HepG2 (cell line): ENCODE data around the gene RAPSN. TPM values are rescaled to one million over a fixed set of nuclear protein-coding genes. Genes with fewer than 3 reads are reported as not detected.

Source experiments
- ATAC-seq: fragments of 200-7000 bp; cut with Tn5 transposase; 3 replicates; pipeline ENCODE4 v1.9.1; 2020; ENCODE audit warnings: mild to moderate bottlenecking, moderate library complexity
- BruUV-seq: library from RNA; stranded (reverse); fragments of 400-500 nt; replicated peaks from 2 replicates; lab custom pipeline; 2021; lab: Mats Ljungman, UMichigan
- CTCF ChIA-PET: fragments of 300-600 bp; formaldehyde crosslinking; extraction: SDS; loops from one replicate; lab custom pipeline; 2021; ENCODE audit warnings: low total read pairs, inconsistent platforms, low intra/inter-chr PET ratio; lab: Yijun Ruan, JAX
- POLR2A ChIA-PET: fragments of 350-600 bp; sonication (Branson Sonifier 250); formaldehyde crosslinking; loops from one replicate; lab custom pipeline; 2020; ENCODE audit warnings: antibody characterized with exemption, inconsistent platforms; lab: Yijun Ruan, JAX
- DNase-seq: peaks from one replicate; pipeline ENCODE4 v3.0.0-alpha.2; 2015; ENCODE audit warnings: low spot score
- FAIRE-seq: peaks from 3 replicates; lab custom pipeline; 2011; peaks lifted over from hg19 to GRCh38; lab: Jason Lieb, UNC
- H2AFZ ChIP-seq: one replicate; pipeline ENCODE4 v1.6.1; 2011; ENCODE audit warnings: low read length, inconsistent platforms
- H3K27ac ChIP-seq: fragments of 300-600 bp; 3 replicates; pipeline ENCODE4 v1.8.0; 2011; ENCODE audit warnings: mixed run types, mild to moderate bottlenecking, mixed read lengths, low read length, inconsistent platforms; ENCODE audit not compliant: insufficient read depth; ENCODE audit errors: extremely low read length
- H3K27me3 ChIP-seq, 2 experiments: fragments of 200-600 bp in 1 of 2; 2 replicates in 1 of 2; 3 replicates in 1 of 2; pipeline versions ENCODE4 v1.6.0 to v1.8.0; 2011; ENCODE audit warnings: low read length in 2 of 2, mild to moderate bottlenecking in 2 of 2, moderate library complexity in 2 of 2, inconsistent platforms in 1 of 2; ENCODE audit not compliant: insufficient read depth in 2 of 2, control insufficient read depth in 1 of 2
- H3K36me3 ChIP-seq, 2 experiments: fragments of 200-600 bp in 1 of 2; replicated peaks in 1 of 2; 2 replicates in 1 of 2; 3 replicates in 1 of 2; pipeline versions ENCODE4 v1.5.1 to v1.8.0; 2011; ENCODE audit warnings: low read length in 2 of 2, inconsistent platforms in 1 of 2; ENCODE audit not compliant: insufficient read depth in 2 of 2, control insufficient read depth in 1 of 2
- H3K4me1 ChIP-seq: 2 replicates; pipeline ENCODE4 v1.5.1; 2012; ENCODE audit warnings: low read length, inconsistent platforms; ENCODE audit not compliant: insufficient read depth
- H3K4me2 ChIP-seq: 2 replicates; pipeline ENCODE4 v1.6.0; 2011; ENCODE audit warnings: low read depth, low read length, inconsistent platforms
- H3K4me3 ChIP-seq, 3 experiments: fragments of 200-600 bp in 1 of 3; sonication (generic), shearing (Covaris generic) in 1 of 3; replicated peaks in 1 of 3; 2 replicates each; pipeline ENCODE4 v1.5.1; 2011 to 2016; ENCODE audit warnings: low read length in 3 of 3, inconsistent platforms in 2 of 3, low read depth in 2 of 3, mild to moderate bottlenecking in 2 of 3, control low read depth in 1 of 3, mixed read lengths in 1 of 3; ENCODE audit not compliant: insufficient read depth in 1 of 3
- H3K79me2 ChIP-seq: one replicate; pipeline ENCODE4 v1.6.1; 2011; ENCODE audit warnings: low read length, inconsistent platforms; ENCODE audit not compliant: insufficient read depth
- H3K9ac ChIP-seq: 2 replicates; pipeline ENCODE4 v1.6.0; 2011; ENCODE audit warnings: mild to moderate bottlenecking, low read depth, low read length, inconsistent platforms; ENCODE audit not compliant: insufficient read depth
- H3K9me3 ChIP-seq: 2 replicates; pipeline ENCODE4 v1.5.1; 2012; ENCODE audit warnings: mild to moderate bottlenecking, low read length
- H4K20me1 ChIP-seq: 2 replicates; pipeline ENCODE4 v1.6.0; 2011; ENCODE audit warnings: inconsistent platforms, mild to moderate bottlenecking, low read length, moderate library complexity; ENCODE audit not compliant: insufficient read depth
- CENPX ChIP-seq: sonication (generic); formaldehyde crosslinking; IDR thresholded peaks from 2 replicates; pipeline ENCODE4 v1.9.0; 2021; ENCODE audit warnings: mild to moderate bottlenecking, missing genetic modification reagents, moderate library complexity
- GABPB1 ChIP-seq: IDR thresholded peaks from 2 replicates; pipeline ENCODE4 v1.6.1; 2016; ENCODE audit warnings: mild to moderate bottlenecking, missing genetic modification reagents, moderate library complexity, missing compliant biosample characterization
- KDM5B ChIP-seq: sonication (generic); formaldehyde crosslinking; IDR thresholded peaks from 2 replicates; pipeline ENCODE4 v1.4.0; 2020; ENCODE audit warnings: missing genetic modification reagents, mild to moderate bottlenecking, borderline replicate concordance
- KMT2B ChIP-seq: IDR thresholded peaks from 2 replicates; pipeline ENCODE4 v1.6.1; 2016; ENCODE audit warnings: missing genetic modification reagents, missing compliant biosample characterization
- MIER2 ChIP-seq: IDR thresholded peaks from 2 replicates; pipeline ENCODE4 v1.6.1; 2016; ENCODE audit warnings: missing biosample characterization, missing genetic modification reagents
- ONECUT2 ChIP-seq: sonication (generic); formaldehyde crosslinking; IDR thresholded peaks from 2 replicates; pipeline ENCODE4 v1.4.0; 2020; ENCODE audit warnings: missing genetic modification reagents
- POLR2AphosphoS5 ChIP-seq: IDR thresholded peaks from 2 replicates; pipeline ENCODE4 v1.6.1; 2012; ENCODE audit warnings: low read depth, low read length
- THYN1 ChIP-seq: sonication (generic); formaldehyde crosslinking; IDR thresholded peaks from 2 replicates; pipeline ENCODE4 v1.8.1; 2023; ENCODE audit warnings: low read depth, mild to moderate bottlenecking, moderate library complexity, missing genetic modification reagents, borderline replicate concordance
- ZBED4 ChIP-seq: sonication (generic); formaldehyde crosslinking; IDR thresholded peaks from 2 replicates; pipeline ENCODE4 v1.4.0; 2020; ENCODE audit warnings: missing genetic modification reagents, borderline replicate concordance
- ZKSCAN8 ChIP-seq: IDR thresholded peaks from 2 replicates; pipeline ENCODE4 v1.6.1; 2016; ENCODE audit warnings: borderline replicate concordance, missing genetic modification reagents, missing compliant biosample characterization
- ZMYM3 ChIP-seq: sonication (generic); formaldehyde crosslinking; IDR thresholded peaks from 2 replicates; pipeline ENCODE4 v1.5.1; 2020; ENCODE audit warnings: mild to moderate bottlenecking, missing genetic modification reagents
- ZNF143 ChIP-seq: sonication (generic); formaldehyde crosslinking; IDR thresholded peaks from 2 replicates; pipeline ENCODE4 v1.4.0; 2020; ENCODE audit warnings: missing genetic modification reagents
- ZNF317 ChIP-seq: sonication (generic); formaldehyde crosslinking; IDR thresholded peaks from 2 replicates; pipeline ENCODE4 v1.5.0; 2020; ENCODE audit warnings: mild to moderate bottlenecking, missing genetic modification reagents
- WGBS: methylation state at CpG from one replicate; pipeline ENCODE4 v1.1.6; 2017; ENCODE audit warnings: low lambda C conversion rate; 5-methylcytosine and 5-hydroxymethylcytosine counted together
- in situ Hi-C: cut with HindIII; loops from 2 replicates; pipeline ENCODE4 v1.10.0; 2017; ENCODE audit warnings: low pct_unique_long_range_greater_than_20kb; ENCODE audit not compliant: extremely low pct_ligation_motif_present
- intact Hi-C: fragments of 100-400 bp; cut with micrococcal nuclease; formaldehyde crosslinking; loops from one replicate; pipeline ENCODE4 v1.10.0; 2022; ENCODE audit not compliant: unreplicated experiment
- polyA plus RNA-seq, 8 experiments: library from polyadenylated mRNA; depleted of rRNA in 3 of 8; stranded (reverse) in 7 of 8; unstranded in 1 of 8; fragments of >200 nt; fragmentation: Illumina TruSeq in 4 of 8; extraction: Trizol in 4 of 8; gene quantifications; 2 replicates each; pipeline versions ENCODE4 v1.2.1 to v1.2.3, GENCODE V29; 2011 to 2016; ENCODE audit warnings: low read depth in 4 of 8, missing spikeins in 1 of 8, mixed read lengths in 1 of 8; ENCODE audit not compliant: insufficient read depth in 1 of 8
- total RNA-seq, 5 experiments: library from RNA; depleted of rRNA; stranded (reverse); fragments of >200 nt; fragmentation: Illumina TruSeq; extraction: Trizol; gene quantifications; 2 replicates each; pipeline ENCODE4 v1.2.3, GENCODE V29; 2016; ENCODE audit warnings: low read depth in 1 of 5

RAPSN gene
- total and polyA plus RNA-seq, 2 of the 13 experiments (the other 11 are each of a cell fraction or from before 2014, with no cell fraction given): 0.15 to 1.2 TPM

- FAIRE-seq (no peak), ATAC-seq (peak; percentile 58), DNase-seq (no peak)
- Histone ChIP-seq H3K4me3 (peak overlapping the region; percentile 24 to 59 (median 37); a peak in 5 of 6 replicates), H3K27me3 (peaks cover 0 to 12% of the 10 kb centered on the region in 2 experiments; a peak in 1 of 5 replicates), H3K4me2 (peak overlapping the region; percentile 80), H3K4me1 (peaks cover 52% of the 10 kb centered on the region), H4K20me1 (no peaks in the 10 kb centered on the region), H2AFZ (no peak overlapping the region), H3K9ac (no peak overlapping the region), H3K79me2 (no peaks in the 10 kb centered on the region), H3K36me3 (no peaks in the 10 kb centered on the region), H3K9me3 (no peaks in the 10 kb centered on the region), H3K27ac (no peak overlapping the region)
- CTCF ChIA-PET: no interaction called here
- POLR2A ChIA-PET: interaction anchor here (1.8 kb wide), 1 partner anchor 26 kb away, joined by 5 read pairs; the partner anchor contains the start of gene PSMC3
- intact Hi-C loops (no loop called here), in situ Hi-C loops (no loop called here)
- WGBS: 45% methylated on average over 7 of the region's 8 CpGs
- TF ChIP-seq MIER2 (CRISPR knock-in tag): 0 out of 2 replicates have a peak, but pooled peaks have one; percentile 21
- no peak for TF ChIP-seq KDM5B (CRISPR knock-in tag)
- BruUV-seq: no TSS peak
Observed at GRCh38 chr11:47400768-47401279, 48.1 kb downstream of the RAPSN start.

GRCh38 chr11:47399860-47400767 is 48.8 kb downstream of the RAPSN start:
- WGBS: 6% methylated on average over 25 of the region's 47 CpGs
- Histone ChIP-seq H3K36me3 (no peaks in the 10 kb centered on the region), H3K4me2 (peak overlapping the region; percentile 96), H2AFZ (peak overlapping the region; percentile 50), H4K20me1 (no peaks in the 10 kb centered on the region), H3K4me1 (peaks cover 50% of the 10 kb centered on the region), H3K27me3 (peaks cover 0 to 12% of the 10 kb centered on the region in 2 experiments; a peak in 1 of 5 replicates), H3K79me2 (no peaks in the 10 kb centered on the region), H3K27ac (no peak overlapping the region), H3K9me3 (no peaks in the 10 kb centered on the region), H3K4me3 (peak overlapping the region; percentile 55 to 70 (median 61)), H3K9ac (peak overlapping the region; percentile 55; the same call in 1 of the 2 replicates)
- DNase-seq (no peak), ATAC-seq (peak; percentile 17; the same call in 2 of the 3 replicates), FAIRE-seq (no peak)
- CTCF ChIA-PET: no interaction called here
- POLR2A ChIA-PET: interaction anchor here (1.2 to 1.8 kb wide), 3 partner anchors 12 to 37 kb away, joined by 3 to 5 read pairs (median 5); partner anchors contain the start of gene PSMC3
- in situ Hi-C loops (no loop called here), intact Hi-C loops (no loop called here)
- no TSS peak for BruUV-seq
- TF ChIP-seq GABPB1 (CRISPR knock-in tag): peak; percentile 43; the same call in 1 of the 2 replicates
- TF ChIP-seq THYN1: no peak
- TF ChIP-seq ZBED4 (CRISPR knock-in tag): no peak
- no peak for TF ChIP-seq ZNF317 (CRISPR knock-in tag)
- no peak for TF ChIP-seq POLR2AphosphoS5
- TF ChIP-seq ZMYM3: peak; percentile 73; the same call in 1 of the 2 replicates
- TF ChIP-seq ONECUT2 (CRISPR knock-in tag): no peak
- TF ChIP-seq KMT2B: no peak
- no peak for TF ChIP-seq CENPX (CRISPR knock-in tag)
- no peak for TF ChIP-seq ZNF143 (CRISPR knock-in tag)
- no peak for TF ChIP-seq ZKSCAN8 (CRISPR knock-in tag)
